Activated CD8-positive, alpha-beta T cell treated with anti-CD3 and anti-CD28 coated beads, Interleukin-2, amount 10 ng/mL, durations not matched to agents 7 days and 5 days (primary cell): ENCODE results near the gene CTNNA3. TPM values are rescaled to one million over a fixed set of nuclear protein-coding genes. Genes with fewer than 3 reads are reported as not detected.

Source experiments
- ATAC-seq: fragments of 150-1000 bp; cut with Tn5 transposase; one replicate; pipeline ENCODE4 v1.10.0; 2021; ENCODE audit warnings: moderate library complexity
- CTCF ChIA-PET: fragments of 350-600 bp; sonication (Branson Sonifier 250); formaldehyde crosslinking; loops from one replicate; lab custom pipeline; 2021; ENCODE audit warnings: antibody characterized with exemption; lab: Charles Lee
- POLR2A ChIA-PET: fragments of 350-600 bp; sonication (Branson Sonifier 250); formaldehyde crosslinking; loops from one replicate; lab custom pipeline; 2021; ENCODE audit warnings: antibody characterized with exemption; lab: Charles Lee
- DNase-seq: peaks from one replicate; pipeline ENCODE4 v3.0.0-alpha.2; 2020
- H3K27ac Mint-ChIP-seq: one replicate; pipeline ENCODE4 v1.8.0; 2021; ENCODE audit warnings: mild to moderate bottlenecking, mixed read lengths
- H3K27me3 Mint-ChIP-seq: one replicate; pipeline ENCODE4 v1.8.0; 2021; ENCODE audit warnings: low read depth, mixed read lengths
- H3K36me3 Mint-ChIP-seq: one replicate; pipeline ENCODE4 v1.8.0; 2021; ENCODE audit warnings: low read depth, mixed read lengths
- H3K4me1 Mint-ChIP-seq: one replicate; pipeline ENCODE4 v1.8.0; 2021; ENCODE audit warnings: low read depth, mixed read lengths
- H3K4me3 Mint-ChIP-seq: one replicate; pipeline ENCODE4 v1.8.0; 2021; ENCODE audit warnings: mild to moderate bottlenecking, mixed read lengths
- H3K9me3 Mint-ChIP-seq: one replicate; pipeline ENCODE4 v1.8.0; 2022; ENCODE audit warnings: mixed read lengths; ENCODE audit not compliant: insufficient read depth
- total RNA-seq, 2 experiments: library from RNA; stranded (reverse); gene quantifications; one replicate each; pipeline ENCODE4 v1.2.3, GENCODE V29; 2021

The CTNNA3 gene
- total RNA-seq, 2 experiments from 2014 or later: 1.3 to 2.6 TPM

DNA sequence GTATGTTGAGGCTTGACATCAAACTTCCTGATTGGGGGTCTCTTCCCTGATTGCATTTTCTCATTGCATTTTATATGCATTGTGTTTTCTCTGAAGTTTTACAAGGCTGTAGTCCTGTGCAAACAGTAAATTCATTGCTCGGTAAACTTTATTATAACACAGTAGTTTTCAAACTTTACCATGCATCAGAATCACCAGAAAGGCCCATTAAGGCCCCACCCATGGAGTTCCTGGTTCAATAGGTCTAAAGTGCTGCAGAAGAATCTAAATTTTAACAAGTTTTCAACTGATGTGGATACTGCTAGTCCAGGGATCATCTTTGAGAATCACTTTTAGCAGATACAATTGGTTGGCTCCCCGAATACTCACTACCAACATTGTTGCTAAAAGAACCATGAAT lies 1404.9 kb downstream of the CTNNA3 start:
- no peak overlapping the region for H3K4me3 Mint-ChIP-seq
- no peaks in the 10 kb centered on the region for H3K9me3 Mint-ChIP-seq
- H3K27ac Mint-ChIP-seq: no peak overlapping the region
- no peaks in the 10 kb centered on the region for H3K27me3 Mint-ChIP-seq
- DNase-seq (no peak), ATAC-seq (no peak)
- ChIA-PET POLR2A (no interaction called here), CTCF (no interaction called here)
- no peaks in the 10 kb centered on the region for H3K4me1 Mint-ChIP-seq
- no peaks in the 10 kb centered on the region for H3K36me3 Mint-ChIP-seq

DNA sequence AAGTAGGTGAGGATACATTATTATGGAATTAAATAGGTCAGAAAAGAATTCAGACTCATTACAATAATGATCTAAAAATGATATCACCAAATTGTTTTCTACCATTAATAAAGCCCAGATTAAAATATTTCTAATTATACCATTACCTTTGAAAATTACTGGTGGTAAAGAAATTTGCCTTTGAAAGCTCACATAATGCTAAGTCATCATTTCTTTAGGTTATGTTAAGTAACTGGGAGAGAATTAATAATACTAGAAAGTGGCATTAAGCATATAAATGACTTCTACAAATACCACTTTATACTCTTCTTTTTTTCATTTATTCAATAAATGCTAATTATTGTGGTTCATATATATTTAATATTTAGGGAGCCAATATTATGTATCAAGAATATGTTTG lies 1411.4 kb downstream of the CTNNA3 start:
- no peak overlapping the region for H3K4me3 Mint-ChIP-seq
- DNase-seq: no peak
- H3K27me3 Mint-ChIP-seq: no peaks in the 10 kb centered on the region
- ChIA-PET CTCF (no interaction called here), POLR2A (no interaction called here)
- no peaks in the 10 kb centered on the region for H3K4me1 Mint-ChIP-seq
- ATAC-seq: no peak
- H3K9me3 Mint-ChIP-seq: no peaks in the 10 kb centered on the region
- H3K27ac Mint-ChIP-seq: no peak overlapping the region
- no peaks in the 10 kb centered on the region for H3K36me3 Mint-ChIP-seq

DNA sequence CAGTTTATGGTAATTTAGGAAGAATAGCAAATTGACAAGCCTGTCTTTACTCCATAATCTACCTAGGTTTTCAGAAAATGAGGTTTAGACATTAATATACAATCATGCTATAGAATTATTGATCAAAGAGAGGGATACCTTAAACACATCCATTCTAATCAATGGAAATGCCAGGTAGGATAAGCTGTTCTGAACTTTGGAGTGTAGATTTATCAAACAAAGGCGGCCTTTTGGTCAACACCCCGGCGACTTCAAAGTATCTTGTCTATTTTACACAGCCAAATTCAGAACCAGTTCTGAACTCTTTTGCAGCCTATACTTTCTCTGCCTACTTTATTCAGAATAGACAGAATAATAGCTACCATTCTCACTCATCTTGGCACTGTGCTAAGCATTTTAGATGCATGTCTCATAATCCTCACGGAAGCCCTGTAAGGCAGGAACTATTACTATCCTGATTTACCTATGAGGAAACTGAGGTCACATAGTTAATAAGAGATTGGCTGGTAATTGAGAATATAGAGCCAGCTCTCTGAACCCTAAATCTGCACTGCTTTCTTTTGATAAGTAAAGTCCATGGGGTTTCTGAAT lies 1412.0 kb downstream of the CTNNA3 start:
- no peak overlapping the region for H3K27ac Mint-ChIP-seq
- ChIA-PET CTCF (no interaction called here), POLR2A (no interaction called here)
- H3K9me3 Mint-ChIP-seq: no peaks in the 10 kb centered on the region
- H3K27me3 Mint-ChIP-seq: no peaks in the 10 kb centered on the region
- H3K36me3 Mint-ChIP-seq: no peaks in the 10 kb centered on the region
- H3K4me3 Mint-ChIP-seq: no peak overlapping the region
- H3K4me1 Mint-ChIP-seq: no peaks in the 10 kb centered on the region
- ATAC-seq (no peak), DNase-seq (no peak)

DNA sequence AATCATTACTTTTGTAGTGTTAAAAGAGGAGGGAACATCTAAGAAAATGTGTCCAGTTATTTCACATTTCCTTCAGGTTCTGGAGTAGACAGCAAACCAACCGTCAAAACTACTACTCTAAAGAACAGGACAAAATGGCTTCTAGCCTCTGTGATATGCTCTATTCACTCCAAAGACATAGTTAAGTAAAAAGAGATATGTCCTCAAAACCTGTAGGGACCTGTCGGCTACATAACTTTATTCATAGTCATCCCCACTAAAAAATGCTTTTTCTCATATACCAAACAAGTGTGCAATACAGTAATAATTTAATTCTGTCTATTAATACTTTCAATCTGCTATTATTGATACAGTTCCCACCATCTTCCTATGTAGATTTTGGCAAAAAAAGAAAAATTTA lies 1412.9 kb downstream of the CTNNA3 start:
- Mint-ChIP-seq H3K4me1 (no peaks in the 10 kb centered on the region), H3K27me3 (no peaks in the 10 kb centered on the region), H3K9me3 (no peaks in the 10 kb centered on the region), H3K27ac (no peak overlapping the region), H3K4me3 (no peak overlapping the region), H3K36me3 (no peaks in the 10 kb centered on the region)
- ChIA-PET POLR2A (no interaction called here), CTCF (no interaction called here)
- ATAC-seq (no peak), DNase-seq (no peak)

DNA sequence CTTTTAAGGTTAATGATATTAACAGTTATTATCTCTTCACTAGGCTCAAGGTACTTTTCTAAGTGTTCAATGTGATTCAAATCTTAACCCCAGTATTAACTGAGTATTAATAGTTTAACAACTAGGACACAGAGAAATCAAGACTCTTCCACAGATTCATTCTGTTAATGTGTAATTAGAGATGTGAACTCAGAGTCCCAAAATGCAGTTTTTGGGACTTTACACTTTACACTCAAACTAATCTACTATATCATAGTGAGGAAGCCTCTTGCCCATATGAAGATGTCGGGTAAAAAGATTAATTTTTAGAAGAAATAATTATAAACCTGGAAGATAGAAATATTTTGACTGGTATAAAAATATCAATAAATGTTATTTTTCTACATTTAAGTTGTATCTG lies 1414.7 kb downstream of the CTNNA3 start:
- ChIA-PET POLR2A (no interaction called here), CTCF (no interaction called here)
- Mint-ChIP-seq H3K27me3 (no peaks in the 10 kb centered on the region), H3K27ac (no peak overlapping the region), H3K9me3 (no peaks in the 10 kb centered on the region), H3K4me3 (no peak overlapping the region), H3K4me1 (no peaks in the 10 kb centered on the region), H3K36me3 (no peaks in the 10 kb centered on the region)
- no peak for DNase-seq
- ATAC-seq: no peak

DNA sequence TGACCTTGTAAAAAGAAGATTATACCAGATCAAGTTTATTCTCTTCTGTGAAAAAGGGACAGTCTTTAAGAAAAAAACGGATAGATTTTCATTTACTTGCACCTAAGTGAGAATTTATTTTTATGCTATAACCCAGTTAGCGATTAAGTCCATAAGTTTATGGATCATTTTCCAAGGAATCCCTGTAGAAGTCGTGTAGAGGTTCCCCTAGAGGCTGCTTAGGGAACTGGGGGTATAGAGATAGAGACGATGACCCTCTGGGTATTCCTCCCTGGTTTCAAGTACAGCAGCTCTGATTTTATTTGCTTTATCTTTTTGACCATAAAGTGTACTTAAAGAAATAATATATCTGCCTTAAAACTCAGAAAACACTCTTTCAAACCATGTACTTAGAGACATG lies 1418.5 kb downstream of the CTNNA3 start:
- no peaks in the 10 kb centered on the region for H3K4me1 Mint-ChIP-seq
- ATAC-seq (no peak), DNase-seq (no peak)
- no peak overlapping the region for H3K27ac Mint-ChIP-seq
- CTCF ChIA-PET: no interaction called here
- no peaks in the 10 kb centered on the region for H3K27me3 Mint-ChIP-seq
- H3K36me3 Mint-ChIP-seq: no peaks in the 10 kb centered on the region
- POLR2A ChIA-PET: no interaction called here
- no peak overlapping the region for H3K4me3 Mint-ChIP-seq
- H3K9me3 Mint-ChIP-seq: no peaks in the 10 kb centered on the region

DNA sequence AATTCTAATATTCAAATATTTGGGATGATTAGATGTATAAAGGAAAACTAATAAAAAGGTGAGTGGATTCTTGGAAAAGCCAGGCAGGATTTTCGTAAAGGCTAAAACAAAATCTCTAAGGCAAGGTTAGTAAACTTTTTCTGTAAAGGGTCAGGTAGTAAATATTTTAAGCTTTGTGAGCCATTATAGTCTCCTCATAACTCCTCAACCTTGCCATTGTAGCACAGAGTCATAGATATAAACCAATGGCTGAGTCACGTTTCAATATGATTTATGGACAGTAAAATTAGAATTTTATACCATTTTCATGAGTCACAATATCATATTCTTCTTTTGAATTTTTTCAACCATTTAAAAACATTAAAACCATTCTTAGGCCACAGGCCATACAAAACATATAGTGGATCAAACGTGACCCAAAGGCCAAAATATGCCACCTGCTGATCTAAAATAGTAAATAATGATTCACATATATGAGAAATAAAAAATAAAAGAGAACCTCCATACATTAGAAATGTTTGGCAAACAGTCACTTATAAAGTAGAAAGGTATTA lies 1422.0 kb downstream of the CTNNA3 start:
- Mint-ChIP-seq H3K36me3 (no peaks in the 10 kb centered on the region), H3K27ac (no peak overlapping the region), H3K9me3 (no peaks in the 10 kb centered on the region), H3K4me1 (no peaks in the 10 kb centered on the region), H3K27me3 (no peaks in the 10 kb centered on the region), H3K4me3 (no peak overlapping the region)
- POLR2A ChIA-PET: no interaction called here
- no peak for DNase-seq
- CTCF ChIA-PET: no interaction called here
- ATAC-seq: no peak

DNA sequence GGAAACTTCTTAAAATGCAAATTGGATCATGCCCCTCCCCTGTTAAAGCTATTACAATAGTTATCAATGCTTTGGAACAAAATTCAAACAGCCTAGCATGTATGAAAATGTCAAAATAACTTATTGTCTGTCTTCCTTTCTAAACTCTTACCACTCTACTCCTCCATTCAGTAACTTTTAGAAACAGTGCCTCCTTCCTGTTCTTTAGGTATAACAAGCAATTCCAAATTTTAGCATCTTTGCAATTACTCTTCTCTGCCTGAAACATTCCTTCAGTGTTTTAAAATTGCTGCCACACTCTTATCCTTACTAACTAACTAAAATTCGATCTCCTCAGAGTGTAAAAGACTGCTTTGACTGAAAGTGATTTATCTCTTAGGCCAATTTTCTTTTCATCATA lies 1430.6 kb downstream of the CTNNA3 start:
- Mint-ChIP-seq H3K9me3 (no peaks in the 10 kb centered on the region), H3K4me3 (no peak overlapping the region), H3K36me3 (no peaks in the 10 kb centered on the region), H3K27ac (no peak overlapping the region), H3K4me1 (no peaks in the 10 kb centered on the region), H3K27me3 (no peaks in the 10 kb centered on the region)
- CTCF ChIA-PET: no interaction called here
- DNase-seq (no peak), ATAC-seq (no peak)
- POLR2A ChIA-PET: no interaction called here

DNA sequence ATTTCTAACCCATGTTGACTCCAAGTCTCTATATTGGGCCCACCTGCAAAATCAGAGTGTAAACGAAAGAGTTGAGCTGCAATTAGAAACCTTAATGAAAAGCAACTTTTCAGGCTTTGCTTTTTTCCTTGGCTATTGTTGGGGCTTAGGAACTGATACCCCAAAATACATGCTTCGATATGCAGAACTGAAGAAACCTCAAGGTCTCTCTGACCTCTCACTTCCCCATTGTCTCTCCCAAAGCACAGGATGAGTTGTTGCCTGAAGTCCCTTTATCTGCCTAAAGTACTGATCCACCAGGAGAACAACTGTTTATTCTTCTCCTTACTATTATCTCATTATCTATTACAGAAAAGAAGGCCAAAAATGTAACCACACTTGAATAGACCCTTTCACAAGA lies 1436.2 kb downstream of the CTNNA3 start:
- Mint-ChIP-seq H3K36me3 (no peaks in the 10 kb centered on the region), H3K4me1 (no peaks in the 10 kb centered on the region), H3K9me3 (no peaks in the 10 kb centered on the region), H3K27ac (no peak overlapping the region), H3K27me3 (no peaks in the 10 kb centered on the region), H3K4me3 (no peak overlapping the region)
- ATAC-seq (no peak), DNase-seq (no peak)
- ChIA-PET CTCF (no interaction called here), POLR2A (no interaction called here)

DNA sequence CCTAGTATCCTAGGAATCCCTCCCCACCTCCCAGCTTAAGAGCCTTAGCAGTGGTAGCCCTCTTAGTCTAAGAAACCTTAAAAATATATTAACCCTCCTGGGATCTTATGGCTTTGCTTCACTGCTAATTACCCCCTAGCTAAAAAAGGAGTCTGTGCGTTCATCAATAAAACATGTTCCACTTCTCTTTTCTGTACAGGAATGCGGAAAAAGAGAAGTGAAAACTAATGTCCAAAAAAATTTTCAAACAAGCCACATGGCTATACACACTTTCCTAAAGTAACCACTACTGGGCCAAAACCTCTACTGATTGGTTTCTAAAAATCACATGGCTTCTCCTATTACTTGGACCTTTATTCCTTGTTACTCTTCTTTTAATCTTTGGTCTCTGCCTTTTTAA lies 1437.3 kb downstream of the CTNNA3 start:
- ChIA-PET POLR2A (no interaction called here), CTCF (no interaction called here)
- no peak for DNase-seq
- H3K4me1 Mint-ChIP-seq: no peaks in the 10 kb centered on the region
- H3K36me3 Mint-ChIP-seq: no peaks in the 10 kb centered on the region
- ATAC-seq: no peak
- H3K27me3 Mint-ChIP-seq: no peaks in the 10 kb centered on the region
- H3K27ac Mint-ChIP-seq: no peak overlapping the region
- no peaks in the 10 kb centered on the region for H3K9me3 Mint-ChIP-seq
- no peak overlapping the region for H3K4me3 Mint-ChIP-seq

DNA sequence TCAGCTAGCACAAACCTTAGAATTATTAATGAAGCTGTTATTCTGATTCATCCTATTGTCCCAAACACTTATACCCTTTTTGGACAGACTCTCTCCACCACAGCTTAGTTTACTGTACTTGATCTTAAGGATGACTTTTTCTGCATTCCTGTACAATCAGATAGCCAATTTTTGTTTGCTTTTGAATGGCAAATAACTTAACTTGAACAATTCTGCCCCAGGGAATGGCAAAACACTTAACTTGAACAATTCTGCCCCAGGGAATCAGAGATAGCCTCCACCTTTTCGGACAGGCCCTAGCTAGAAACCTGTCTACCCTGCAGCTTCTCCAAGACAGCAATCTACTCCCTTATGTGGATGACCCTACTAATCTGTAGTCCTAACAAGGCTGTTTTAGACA lies 1438.2 kb downstream of the CTNNA3 start:
- H3K36me3 Mint-ChIP-seq: no peaks in the 10 kb centered on the region
- no peak overlapping the region for H3K4me3 Mint-ChIP-seq
- DNase-seq: no peak
- CTCF ChIA-PET: no interaction called here
- no peaks in the 10 kb centered on the region for H3K27me3 Mint-ChIP-seq
- H3K4me1 Mint-ChIP-seq: no peaks in the 10 kb centered on the region
- ATAC-seq: no peak
- POLR2A ChIA-PET: no interaction called here
- no peaks in the 10 kb centered on the region for H3K9me3 Mint-ChIP-seq
- H3K27ac Mint-ChIP-seq: no peak overlapping the region

DNA sequence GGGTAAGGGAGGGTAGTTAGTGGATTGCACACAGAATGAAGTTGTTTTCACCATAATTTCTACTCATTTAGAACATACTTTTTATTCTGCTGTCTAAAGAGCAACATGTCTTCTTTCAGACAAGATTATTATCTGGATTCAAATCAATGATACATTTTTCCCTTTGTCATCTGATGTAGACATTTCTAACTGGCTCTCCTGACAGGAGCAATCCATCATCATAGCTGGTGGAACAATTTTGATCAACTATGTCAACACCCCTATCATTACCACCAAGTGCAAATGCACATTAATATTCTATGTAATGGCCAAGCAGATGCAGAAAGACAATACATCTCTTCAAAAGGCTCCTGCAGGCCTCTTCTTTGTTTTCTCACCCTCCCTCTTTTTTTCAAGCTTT lies 1443.0 kb downstream of the CTNNA3 start:
- POLR2A ChIA-PET: no interaction called here
- ATAC-seq (no peak), DNase-seq (no peak)
- Mint-ChIP-seq H3K27me3 (no peaks in the 10 kb centered on the region), H3K9me3 (peaks cover 4% of the 10 kb centered on the region), H3K4me3 (no peak overlapping the region), H3K4me1 (no peaks in the 10 kb centered on the region), H3K36me3 (no peaks in the 10 kb centered on the region), H3K27ac (no peak overlapping the region)
- CTCF ChIA-PET: no interaction called here

DNA sequence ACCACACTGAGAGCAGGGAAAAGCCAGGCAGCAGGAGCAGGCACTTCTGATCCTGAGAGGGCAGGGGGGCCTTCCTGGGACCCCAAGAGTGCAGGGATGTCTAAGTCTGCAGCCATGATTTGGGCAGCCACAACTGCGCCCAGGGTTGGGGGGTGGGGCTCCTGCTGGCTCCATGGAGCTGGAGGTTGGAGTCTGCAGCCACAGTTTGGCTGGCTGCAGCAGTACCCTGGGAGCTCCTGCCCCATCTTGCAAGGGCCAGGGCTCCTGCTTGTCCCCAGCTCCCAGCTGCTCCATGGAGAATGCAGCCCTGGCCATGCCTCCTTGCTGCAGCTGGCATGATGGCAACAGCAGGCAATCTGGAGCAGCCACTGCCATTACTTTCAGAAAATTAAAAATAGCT lies 1449.8 kb downstream of the CTNNA3 start:
- DNase-seq (no peak), ATAC-seq (no peak)
- Mint-ChIP-seq H3K4me3 (no peak overlapping the region), H3K27me3 (no peaks in the 10 kb centered on the region), H3K36me3 (no peaks in the 10 kb centered on the region), H3K9me3 (peaks cover 10% of the 10 kb centered on the region), H3K27ac (no peak overlapping the region), H3K4me1 (no peaks in the 10 kb centered on the region)
- ChIA-PET CTCF (no interaction called here), POLR2A (no interaction called here)
